A549 treated with Hydrocortisone at 1 μM for 4 hours (cell line): Measurements from ENCODE around the gene SLC2A9. TPM values are rescaled to one million over a fixed set of nuclear protein-coding genes. Genes with fewer than 3 reads are reported as not detected.

Source experiments
- total RNA-seq: library from RNA; stranded (reverse); fragments of 200-300 nt; extraction: Qiagen RNA extraction; gene quantifications from 5 replicates; pipeline ENCODE4 v1.2.3, GENCODE V29; 2022

SLC2A9 gene
- total RNA-seq: 0.31 to 0.69 TPM (median 0.59 TPM) in 5 replicates

DNA sequence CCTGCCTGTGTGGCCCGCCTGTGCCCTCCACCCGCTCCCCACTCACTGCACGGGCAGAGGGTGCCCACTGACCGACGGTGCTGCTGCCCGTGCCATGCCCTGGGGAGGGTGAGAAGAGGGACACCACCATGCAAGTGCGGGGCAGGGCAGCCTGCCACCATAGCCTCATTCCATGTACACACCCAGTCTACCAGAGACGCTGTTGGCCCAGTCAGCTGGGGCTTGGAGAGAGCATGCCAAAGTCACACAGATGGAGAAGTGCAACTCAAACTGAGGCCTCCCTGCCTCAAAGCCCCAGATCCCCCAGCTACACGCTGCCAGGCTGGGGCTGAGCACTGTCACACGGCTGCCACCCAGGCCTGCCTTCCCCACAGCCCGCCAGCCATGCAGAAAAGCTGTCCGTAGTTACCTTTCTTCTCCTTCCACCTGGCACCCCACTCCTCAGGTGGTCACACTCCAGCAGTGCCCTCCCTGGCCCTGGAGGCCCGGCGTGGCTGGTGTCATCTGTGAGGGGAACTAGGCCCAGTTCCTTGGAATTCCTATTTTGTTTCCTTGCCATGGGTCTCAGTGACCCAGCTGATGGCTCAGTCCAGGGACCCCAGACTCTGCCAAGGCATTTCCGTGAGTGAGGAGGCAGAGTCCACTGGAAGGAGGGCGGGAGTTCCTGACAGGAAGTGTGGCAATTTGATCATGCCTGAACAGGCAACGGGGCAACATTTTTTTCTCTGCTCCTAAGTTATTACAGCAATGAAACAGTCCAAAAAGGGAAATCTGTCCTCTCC is at the start of gene SLC2A9:
Gene SLC2A9, minus strand, starts transcription at position 627 of the 782 bp plus-strand sequence. Its CDS starts 68 bp downstream, at position 559.

GRCh38 chr4:9781343-9782135 is 239.8 kb downstream of the SLC2A9 start, which contains the start of gene DRD5:
Gene DRD5, plus strand, starts transcription at chr4:9781634. Its CDS starts 396 bp downstream, at chr4:9782030.

Other genes with a start within 250 kb of the SLC2A9 start
- 0.03 TPM in 1 of 5 replicates, not detected in the others for gene DRD5, start 239.9 kb downstream of the SLC2A9 start, total RNA-seq
- gene WDR1, start 95.3 kb upstream of the SLC2A9 start, total RNA-seq: 202 to 251 TPM (median 212 TPM) in 5 replicates